ENCODE data around the gene RPN2. TPM values are rescaled to one million over a fixed set of nuclear protein-coding genes. Genes with fewer than 3 reads are reported as not detected.

The RPN2 gene
- polyA plus RNA-seq, 1 donor (not counting 4 experiments of a cell fraction or from before 2014, with no cell fraction given) = 220 TPM

GRCh38 chr20:37209661-37210314, 30.7 kb downstream of the RPN2 start:
- Histone ChIP-seq H3K9me3 (ENCODE audit: control insufficient read depth, low read depth, low read length) (no peaks in the 10 kb centered on the region), H3K4me1 (ENCODE audit: control insufficient read depth, extremely low read depth, insufficient read depth, low read length) (peaks cover 14% of the 10 kb centered on the region), H3K4me2 (ENCODE audit: control insufficient read depth, extremely low read depth, insufficient read depth, low read depth, low read length) (no peak overlapping the region), H3K4me3 (ENCODE audit: control insufficient read depth in 2 of 3, extremely low read depth in 1 of 3, insufficient read depth in 2 of 3, low read depth in 1 of 3, low read length in 3 of 3) (no peak overlapping the region), H2AFZ (ENCODE audit: control insufficient read depth, low read length) (no peak overlapping the region), H3K9me1 (ENCODE audit: control insufficient read depth, extremely low read depth, insufficient read depth, low read length) (no peaks in the 10 kb centered on the region), H3K27me3 (ENCODE audit: control insufficient read depth, extremely low read depth, insufficient read depth, low read length) (no peaks in the 10 kb centered on the region), H3K79me2 (ENCODE audit: control insufficient read depth, insufficient read depth, low read length) (no peaks in the 10 kb centered on the region), H3K36me3 (ENCODE audit: control insufficient read depth in 2 of 2, extremely low read depth in 1 of 2, insufficient read depth in 2 of 2, low read length in 2 of 2) (peaks cover 23 to 30% of the 10 kb centered on the region in 2 experiments), H3K9ac (ENCODE audit: control insufficient read depth, extremely low read depth, insufficient read depth, low read length) (no peak overlapping the region), H4K20me1 (ENCODE audit: control insufficient read depth, extremely low read depth, insufficient read depth, low read length) (no peaks in the 10 kb centered on the region), H3K27ac (ENCODE audit: control insufficient read depth, insufficient read depth, low read length) (peak overlapping the region; percentile 47)
- TF ChIP-seq EZH2 (IDR thresholded peaks at IDR 0.05; ENCODE audit: low read length) = no peak
- TF ChIP-seq, protein P1, sequence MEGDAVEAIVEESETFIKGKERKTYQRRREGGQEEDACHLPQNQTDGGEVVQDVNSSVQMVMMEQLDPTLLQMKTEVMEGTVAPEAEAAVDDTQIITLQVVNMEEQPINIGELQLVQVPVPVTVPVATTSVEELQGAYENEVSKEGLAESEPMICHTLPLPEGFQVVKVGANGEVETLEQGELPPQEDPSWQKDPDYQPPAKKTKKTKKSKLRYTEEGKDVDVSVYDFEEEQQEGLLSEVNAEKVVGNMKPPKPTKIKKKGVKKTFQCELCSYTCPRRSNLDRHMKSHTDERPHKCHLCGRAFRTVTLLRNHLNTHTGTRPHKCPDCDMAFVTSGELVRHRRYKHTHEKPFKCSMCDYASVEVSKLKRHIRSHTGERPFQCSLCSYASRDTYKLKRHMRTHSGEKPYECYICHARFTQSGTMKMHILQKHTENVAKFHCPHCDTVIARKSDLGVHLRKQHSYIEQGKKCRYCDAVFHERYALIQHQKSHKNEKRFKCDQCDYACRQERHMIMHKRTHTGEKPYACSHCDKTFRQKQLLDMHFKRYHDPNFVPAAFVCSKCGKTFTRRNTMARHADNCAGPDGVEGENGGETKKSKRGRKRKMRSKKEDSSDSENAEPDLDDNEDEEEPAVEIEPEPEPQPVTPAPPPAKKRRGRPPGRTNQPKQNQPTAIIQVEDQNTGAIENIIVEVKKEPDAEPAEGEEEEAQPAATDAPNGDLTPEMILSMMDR (optimal IDR thresholded peaks at IDR 0.05 in 1 of 3, IDR thresholded peaks at IDR 0.05 in 1 of 3, conservative IDR thresholded peaks at IDR 0.05 in 1 of 3; ENCODE audit: extremely low read depth in 1 of 3, insufficient read depth in 2 of 3, low read length in 3 of 3) = no peak
- dilution Hi-C loops (cut with MboI; ENCODE audit: extremely low pct_ligation_motif_present, low sequenced_read_pairs) = no loop called here
- FAIRE-seq (peak; percentile 48), DNase-seq (ENCODE audit: low read depth, low spot score) (no peak)

DNA sequence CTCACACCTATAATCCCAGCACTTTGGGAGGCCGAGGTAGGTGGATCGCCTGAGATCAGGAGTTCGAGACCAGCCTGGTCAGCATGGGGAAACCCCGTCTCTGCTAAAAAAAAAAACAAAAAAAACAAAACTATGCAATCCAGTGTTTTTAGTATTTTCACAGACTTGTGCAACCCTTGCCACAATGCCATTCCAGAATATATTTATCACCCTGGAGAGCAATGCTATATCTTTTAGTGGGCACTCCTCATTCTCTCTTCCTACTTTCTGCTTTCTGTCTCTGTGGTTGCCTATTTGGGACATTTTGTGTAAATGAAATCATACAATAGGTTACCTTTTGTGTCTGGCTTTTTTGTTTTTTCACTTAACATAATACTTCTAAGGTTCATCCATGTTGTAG, 39.3 kb downstream of the RPN2 start:
- H3K9me3 ChIP-seq (ENCODE audit: control insufficient read depth, low read depth, low read length) = no peaks in the 10 kb centered on the region
- DNase-seq (ENCODE audit: low read depth, low spot score) (no peak), FAIRE-seq (no peak)
- no peak overlapping the region for H3K9ac ChIP-seq (ENCODE audit: control insufficient read depth, extremely low read depth, insufficient read depth, low read length)
- H3K27me3 ChIP-seq (ENCODE audit: control insufficient read depth, extremely low read depth, insufficient read depth, low read length) = no peaks in the 10 kb centered on the region
- dilution Hi-C loops (cut with MboI; ENCODE audit: extremely low pct_ligation_motif_present, low sequenced_read_pairs) = no loop called here
- TF ChIP-seq, protein P1 (optimal IDR thresholded peaks at IDR 0.05 in 1 of 3, IDR thresholded peaks at IDR 0.05 in 1 of 3, conservative IDR thresholded peaks at IDR 0.05 in 1 of 3; ENCODE audit: extremely low read depth in 1 of 3, insufficient read depth in 2 of 3, low read length in 3 of 3) = no peak
- no peak for TF ChIP-seq EZH2 (IDR thresholded peaks at IDR 0.05; ENCODE audit: low read length)
- H3K79me2 ChIP-seq (ENCODE audit: control insufficient read depth, insufficient read depth, low read length) = peaks cover 3% of the 10 kb centered on the region
- H3K4me1 ChIP-seq (ENCODE audit: control insufficient read depth, extremely low read depth, insufficient read depth, low read length) = no peaks in the 10 kb centered on the region
- H3K9me1 ChIP-seq (ENCODE audit: control insufficient read depth, extremely low read depth, insufficient read depth, low read length) = no peaks in the 10 kb centered on the region
- no peaks in the 10 kb centered on the region for H4K20me1 ChIP-seq (ENCODE audit: control insufficient read depth, extremely low read depth, insufficient read depth, low read length)
- no peak overlapping the region for H2AFZ ChIP-seq (ENCODE audit: control insufficient read depth, low read length)
- H3K27ac ChIP-seq (ENCODE audit: control insufficient read depth, insufficient read depth, low read length) = no peak overlapping the region
- no peak overlapping the region for H3K4me2 ChIP-seq (ENCODE audit: control insufficient read depth, extremely low read depth, insufficient read depth, low read depth, low read length)
- H3K4me3 ChIP-seq (ENCODE audit: control insufficient read depth in 2 of 3, extremely low read depth in 1 of 3, insufficient read depth in 2 of 3, low read depth in 1 of 3, low read length in 3 of 3) = no peak overlapping the region
- H3K36me3 ChIP-seq (ENCODE audit: control insufficient read depth in 2 of 2, extremely low read depth in 1 of 2, insufficient read depth in 2 of 2, low read length in 2 of 2) = peaks cover 6 to 20% of the 10 kb centered on the region in 2 experiments

Measured in keratinocyte (primary cell).